Activated T-helper 1 cell treated with Interleukin-2 at 50 U/mL for 16 hours (primary cell): ENCODE measurements around the gene B3GNT5.

Source experiments
- DNase-seq: peaks from one replicate; pipeline ENCODE4 v3.0.0-alpha.2; 2020; ENCODE audit warnings: low read depth

Gene B3GNT5

GRCh38 chr3:183265834-183266417, 12.9 kb downstream of the B3GNT5 start:
- no peak for DNase-seq

DNA sequence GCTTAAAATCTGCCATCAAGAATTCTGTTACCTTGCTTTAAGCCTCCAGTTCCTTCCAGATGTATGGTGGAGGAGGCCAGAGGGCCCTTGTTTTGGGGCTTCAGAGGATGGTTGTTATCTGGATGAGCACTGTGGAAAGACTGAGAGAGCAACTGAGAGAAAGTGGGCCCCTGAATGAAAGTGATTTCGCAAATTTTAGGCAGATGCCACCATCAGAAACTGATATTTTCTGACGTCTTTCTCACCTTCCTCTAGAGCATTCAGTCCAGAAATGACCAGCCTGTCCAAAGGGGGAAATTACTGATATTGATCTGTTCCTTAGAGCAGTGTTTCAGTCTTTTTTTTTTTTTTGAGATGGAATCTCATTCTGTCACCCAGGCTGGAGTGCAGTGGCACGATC, 13.4 kb downstream of the B3GNT5 start:
- DNase-seq: no peak

- no peak for DNase-seq
Observed at GRCh38 chr3:183267140-183267539, 14.1 kb downstream of the B3GNT5 start.

- no peak for DNase-seq
Observed at GRCh38 chr3:183268366-183268765, 15.3 kb downstream of the B3GNT5 start.

- no peak for DNase-seq
Observed at GRCh38 chr3:183269345-183269744, 16.3 kb downstream of the B3GNT5 start.

DNA sequence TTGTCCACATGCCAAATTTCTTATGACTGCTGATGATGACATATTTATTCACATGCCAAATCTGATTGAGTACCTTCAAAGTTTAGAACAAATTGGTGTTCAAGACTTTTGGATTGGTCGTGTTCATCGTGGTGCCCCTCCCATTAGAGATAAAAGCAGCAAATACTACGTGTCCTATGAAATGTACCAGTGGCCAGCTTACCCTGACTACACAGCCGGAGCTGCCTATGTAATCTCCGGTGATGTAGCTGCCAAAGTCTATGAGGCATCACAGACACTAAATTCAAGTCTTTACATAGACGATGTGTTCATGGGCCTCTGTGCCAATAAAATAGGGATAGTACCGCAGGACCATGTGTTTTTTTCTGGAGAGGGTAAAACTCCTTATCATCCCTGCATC, 17.3 kb downstream of the B3GNT5 start:
- DNase-seq: no peak

- DNase-seq: no peak
Observed at GRCh38 chr3:183272142-183272541, 19.1 kb downstream of the B3GNT5 start.

DNA sequence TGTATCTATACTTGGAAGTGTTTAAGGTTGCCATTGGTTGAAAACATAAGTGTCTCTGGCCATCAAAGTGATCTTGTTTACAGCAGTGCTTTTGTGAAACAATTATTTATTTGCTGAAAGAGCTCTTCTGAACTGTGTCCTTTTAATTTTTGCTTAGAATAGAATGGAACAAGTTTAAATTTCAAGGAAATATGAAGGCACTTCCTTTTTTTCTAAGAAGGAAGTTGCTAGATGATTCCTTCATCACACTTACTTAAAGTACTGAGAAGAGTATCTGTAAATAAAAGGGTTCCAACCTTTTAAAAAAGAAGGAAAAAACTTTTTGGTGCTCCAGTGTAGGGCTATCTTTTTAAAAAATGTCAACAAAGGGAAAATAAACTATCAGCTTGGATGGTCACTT, 19.7 kb downstream of the B3GNT5 start:
- DNase-seq: no peak

DNA sequence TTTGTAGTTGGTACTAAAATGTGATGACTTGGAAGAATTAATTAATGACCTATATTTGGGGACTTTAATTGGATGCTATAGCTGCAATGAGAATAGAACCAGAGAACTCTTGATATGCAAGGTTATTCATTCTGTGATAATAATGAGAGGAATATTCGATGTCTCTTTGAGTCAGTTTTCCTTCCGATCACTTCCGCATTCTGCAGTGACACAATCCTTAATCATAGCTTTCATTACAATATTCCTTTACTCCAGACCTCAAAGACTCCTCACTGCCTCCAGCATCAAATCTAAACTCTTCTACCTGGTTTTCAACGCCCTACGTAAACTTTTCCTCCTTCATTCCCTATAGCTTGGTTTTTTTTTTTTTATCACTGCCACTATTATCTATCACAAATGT, 21.6 kb downstream of the B3GNT5 start:
- DNase-seq: no peak

DNA sequence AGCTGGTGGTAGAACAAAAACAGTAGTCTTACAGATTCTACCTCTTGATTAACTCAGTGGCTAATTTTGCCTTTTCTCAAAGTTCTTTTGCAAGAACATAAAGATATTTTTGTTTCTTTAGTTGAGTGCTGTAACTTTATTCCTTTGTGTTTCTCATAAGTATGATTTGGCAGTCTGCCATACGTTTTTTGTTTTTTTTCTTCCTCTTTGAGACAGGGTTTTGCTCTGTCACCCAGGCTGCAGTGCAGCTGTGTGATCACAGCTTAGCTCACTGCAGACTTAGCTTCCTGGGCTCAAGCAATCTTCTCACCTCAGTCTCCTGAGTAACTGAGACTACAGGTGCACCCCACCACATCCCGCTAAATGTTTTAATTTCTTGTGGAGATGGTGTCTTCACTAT, 22.4 kb downstream of the B3GNT5 start:
- DNase-seq: no peak

- DNase-seq: no peak
Observed at GRCh38 chr3:183275937-183276336, 22.9 kb downstream of the B3GNT5 start.

DNA sequence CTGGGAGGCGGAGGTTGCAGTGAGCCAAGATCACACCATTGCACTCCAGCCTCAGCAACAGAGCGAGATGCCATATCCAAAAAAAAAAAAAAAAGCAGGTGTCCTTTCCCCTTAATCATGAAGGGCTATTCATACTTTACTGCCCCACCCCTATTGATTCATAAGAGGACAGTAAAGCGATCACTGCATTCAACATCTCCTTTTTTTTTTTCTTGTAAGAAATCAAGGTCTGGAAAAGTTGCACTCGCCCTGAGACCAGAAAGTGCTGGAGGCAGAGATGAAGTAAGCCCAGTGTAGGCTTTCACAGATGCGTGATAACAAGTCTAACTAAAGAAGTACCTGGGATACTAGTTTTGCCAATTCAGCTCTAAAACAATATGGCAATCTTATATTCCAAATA, 24.2 kb downstream of the B3GNT5 start:
- DNase-seq: no peak

- DNase-seq: no peak
Observed at GRCh38 chr3:183278479-183279088, 25.5 kb downstream of the B3GNT5 start.

DNA sequence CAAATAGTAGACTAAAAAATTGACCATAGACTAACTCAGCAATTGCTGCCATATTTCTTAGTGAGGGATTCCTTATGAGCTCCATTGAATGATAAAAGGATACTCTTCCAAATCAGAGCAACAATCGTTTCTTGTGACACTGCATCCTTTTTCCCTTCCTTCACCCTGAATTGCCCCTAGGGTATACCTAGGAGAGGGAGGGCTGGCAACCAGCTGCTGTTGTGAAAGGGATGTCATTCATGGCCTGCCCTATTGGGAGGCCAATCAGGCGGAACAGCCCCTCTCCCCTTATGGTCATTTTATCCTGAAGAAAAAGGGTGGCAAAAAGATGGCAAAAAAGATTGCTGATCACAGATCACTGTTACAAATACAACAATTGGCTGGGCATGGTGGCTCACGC, 26.3 kb downstream of the B3GNT5 start:
- DNase-seq: no peak

DNA sequence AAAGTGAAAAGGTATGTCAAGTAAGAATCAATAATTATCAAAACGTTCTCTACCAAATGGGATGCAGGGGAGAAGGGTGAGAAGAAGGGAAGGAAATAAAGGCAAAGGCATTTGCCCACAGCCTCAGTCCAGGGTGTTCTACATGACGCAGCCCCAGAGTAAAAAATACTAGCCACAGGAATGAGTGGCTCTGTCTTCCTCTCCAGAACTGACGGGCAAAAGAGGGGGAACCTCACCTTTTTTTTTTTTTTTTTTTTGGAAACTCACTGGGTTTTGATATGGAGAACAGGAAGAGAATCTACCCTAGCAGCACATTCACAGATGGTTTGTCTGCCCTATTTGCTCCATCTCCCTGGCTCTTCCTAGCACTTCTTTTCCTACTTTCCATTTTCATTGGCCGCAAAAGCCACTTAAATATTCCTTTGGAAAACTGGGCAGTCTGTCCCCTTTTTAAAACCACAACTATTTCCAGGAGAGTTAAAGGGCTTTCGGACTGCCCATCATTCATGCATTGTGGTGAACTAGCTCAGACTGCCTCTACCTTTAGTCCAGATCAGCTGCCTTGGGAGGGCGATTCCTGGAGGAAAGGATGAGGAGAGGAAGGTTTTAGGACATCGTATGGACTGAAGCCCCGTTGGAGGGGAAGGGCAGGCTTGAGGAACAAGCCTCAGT, 28.2 kb downstream of the B3GNT5 start:
- no peak for DNase-seq

- no peak for DNase-seq
Observed at GRCh38 chr3:183283886-183284285, 30.8 kb downstream of the B3GNT5 start.

GRCh38 chr3:183284570-183284969, 31.5 kb downstream of the B3GNT5 start:
- no peak for DNase-seq

DNA sequence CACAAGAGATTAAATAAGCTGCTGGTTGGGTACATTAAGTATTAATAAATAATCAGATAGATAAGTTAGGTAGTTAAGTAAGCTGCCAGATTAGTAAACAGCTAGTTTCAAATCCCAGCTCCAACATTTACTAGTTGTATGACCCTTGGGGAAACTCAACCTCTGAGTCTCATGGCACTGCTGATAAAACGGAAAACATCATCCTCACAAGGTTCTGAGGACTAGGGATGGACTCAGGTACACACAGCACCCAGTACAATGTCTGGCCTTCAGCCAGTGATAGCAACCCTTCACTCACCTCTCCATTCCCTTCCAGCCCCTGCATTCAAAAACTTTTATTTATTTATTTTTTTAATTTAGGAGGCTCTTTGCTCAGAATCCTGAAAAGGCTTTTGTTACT, 32.3 kb downstream of the B3GNT5 start:
- no peak for DNase-seq

- DNase-seq: peak; percentile 75
Observed at GRCh38 chr3:183285828-183286457, 32.9 kb downstream of the B3GNT5 start.

- no peak for DNase-seq
Observed at GRCh38 chr3:183287301-183287971, 34.4 kb downstream of the B3GNT5 start.

DNA sequence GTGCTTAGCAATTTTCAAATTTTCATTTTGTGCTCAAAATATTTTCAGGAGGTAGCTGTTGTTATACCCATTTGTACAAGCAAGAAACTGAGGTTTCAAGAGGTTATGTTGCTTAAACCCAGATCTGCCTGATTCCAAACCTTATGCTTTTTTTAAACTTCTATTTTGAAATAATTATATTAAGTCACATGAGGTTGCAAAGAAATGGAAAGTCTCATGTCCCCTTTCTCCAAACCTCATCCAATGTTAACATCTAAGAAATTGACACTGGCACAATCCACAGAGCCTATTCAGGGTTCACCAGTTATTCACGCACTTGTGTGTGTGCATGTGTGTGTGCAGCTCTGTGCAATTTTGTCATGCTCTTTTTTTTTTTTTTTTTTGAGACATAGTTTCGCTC, 35.1 kb downstream of the B3GNT5 start:
- DNase-seq: no peak

- DNase-seq: no peak
Observed at GRCh38 chr3:183290216-183290615, 37.2 kb downstream of the B3GNT5 start.
